GM12874 (cell line): Measurements from ENCODE around the gene PICK1.

Experiments used
- CTCF ChIP-seq: IDR thresholded peaks from 2 replicates; pipeline ENCODE4 v1.5.1; 2011; ENCODE audit warnings: low read depth, mild to moderate bottlenecking, control low read depth, low read length, moderate library complexity; ENCODE audit not compliant: insufficient read depth

The PICK1 gene

GRCh38 chr22:38027487-38027886, 29.7 kb upstream of the PICK1 start:
- TF ChIP-seq CTCF = no peak

GRCh38 chr22:38028344-38029130, 28.7 kb upstream of the PICK1 start:
- TF ChIP-seq CTCF = no peak

- TF ChIP-seq CTCF = no peak
Measured at GRCh38 chr22:38029370-38029769, 27.8 kb upstream of the PICK1 start.

- no peak for TF ChIP-seq CTCF
Measured at GRCh38 chr22:38029901-38030300, 27.3 kb upstream of the PICK1 start.

GRCh38 chr22:38030311-38031133, 26.7 kb upstream of the PICK1 start:
- TF ChIP-seq CTCF = no peak

GRCh38 chr22:38031491-38031890, 25.7 kb upstream of the PICK1 start:
- TF ChIP-seq CTCF = no peak

- TF ChIP-seq CTCF = no peak
Measured at GRCh38 chr22:38032681-38033521, 24.3 kb upstream of the PICK1 start.
